Measurements from ENCODE around the gene RALA.
"Not testable (repeated sequence)": the region's sequence is repeated elsewhere in the genome, so short reads cannot be mapped to it uniquely, and the experiment has no call there.

RALA gene

DNA sequence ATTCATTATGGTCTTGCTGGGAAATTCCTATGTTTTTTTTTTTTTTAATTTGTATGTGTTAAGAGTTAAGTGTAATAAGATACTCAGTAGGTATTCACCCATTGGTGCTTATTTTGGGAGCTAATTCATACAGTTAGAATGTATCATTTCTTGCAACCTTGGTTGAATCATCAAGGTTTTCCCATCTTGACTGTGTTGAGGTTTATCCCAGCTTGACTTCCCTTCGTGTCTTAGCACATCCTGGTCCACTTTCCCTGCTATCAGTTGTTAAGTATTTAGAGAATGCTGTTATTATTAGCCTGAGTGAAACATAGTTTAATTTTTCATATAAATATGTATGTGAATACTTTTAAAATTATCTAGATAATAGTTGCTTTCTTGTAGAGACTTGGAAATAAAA, 20.8 kb downstream of the RALA start:
- DNase-seq (ENCODE audit: insufficient read length, low spot score) (no peak), FAIRE-seq (no peak)

DNA sequence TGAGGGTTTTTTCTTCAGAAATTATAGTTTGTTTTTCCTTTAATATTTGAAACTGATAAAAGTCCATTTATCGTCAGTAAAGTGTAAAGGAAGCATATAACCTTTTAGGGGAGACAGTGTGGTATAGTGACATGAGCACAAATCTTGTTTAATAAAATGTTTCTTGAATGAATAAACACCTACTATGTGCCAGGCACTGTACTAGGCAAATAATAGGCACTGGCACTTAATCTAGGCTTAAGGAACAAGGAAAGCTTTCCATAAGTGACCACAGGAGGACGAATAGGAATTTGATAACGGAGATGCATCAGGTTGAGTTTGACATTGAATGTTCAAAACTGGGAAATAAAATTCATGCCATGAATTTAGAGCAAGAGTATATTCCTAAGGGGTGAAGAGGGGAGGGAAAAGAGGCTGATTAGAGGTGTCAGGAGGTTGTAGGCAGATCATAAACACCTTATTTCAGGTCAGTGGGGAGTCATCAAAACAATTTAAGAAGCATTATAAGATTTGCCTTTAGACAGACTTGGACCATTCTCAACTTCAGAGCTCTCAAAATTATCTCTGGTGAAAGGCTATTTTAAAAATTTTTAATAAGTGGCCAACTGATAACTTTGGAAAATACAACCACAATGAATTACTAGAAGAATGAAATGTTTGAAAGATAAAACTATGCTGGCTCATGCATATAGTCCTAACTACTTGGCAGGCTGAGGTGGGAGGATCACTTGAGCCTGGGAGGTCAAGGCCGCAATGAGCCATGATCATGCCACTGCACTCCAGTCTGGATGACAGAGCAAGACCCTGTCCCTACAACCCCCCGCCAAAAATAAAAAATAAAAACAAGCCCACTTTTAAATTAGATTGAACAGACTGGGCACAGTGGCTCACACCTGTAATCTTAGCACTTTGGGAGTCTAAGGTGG, 22.4 kb downstream of the RALA start:
- FAIRE-seq (no peak), DNase-seq (ENCODE audit: insufficient read length, low spot score) (no peak)

DNA sequence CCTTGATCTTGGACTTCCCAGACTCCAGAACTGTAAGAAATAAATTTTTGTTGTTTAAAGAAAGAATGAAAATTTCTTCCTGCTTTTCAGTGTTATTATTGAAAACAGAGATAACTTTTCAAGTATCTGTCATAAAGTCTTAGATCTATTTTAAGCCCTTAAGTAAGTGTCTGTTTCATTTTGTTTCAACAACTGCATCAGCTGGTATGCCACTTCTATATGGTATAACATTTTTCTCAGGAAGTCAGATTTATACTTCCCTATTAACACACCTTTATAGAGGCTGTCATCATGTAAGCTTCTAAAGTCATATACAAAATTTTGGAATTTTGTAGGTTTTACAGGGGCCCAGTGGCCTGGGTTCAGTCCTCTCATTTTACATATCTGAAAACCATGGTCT, 24.4 kb downstream of the RALA start:
- no peak for FAIRE-seq
- DNase-seq (ENCODE audit: insufficient read length, low spot score) = no peak

DNA sequence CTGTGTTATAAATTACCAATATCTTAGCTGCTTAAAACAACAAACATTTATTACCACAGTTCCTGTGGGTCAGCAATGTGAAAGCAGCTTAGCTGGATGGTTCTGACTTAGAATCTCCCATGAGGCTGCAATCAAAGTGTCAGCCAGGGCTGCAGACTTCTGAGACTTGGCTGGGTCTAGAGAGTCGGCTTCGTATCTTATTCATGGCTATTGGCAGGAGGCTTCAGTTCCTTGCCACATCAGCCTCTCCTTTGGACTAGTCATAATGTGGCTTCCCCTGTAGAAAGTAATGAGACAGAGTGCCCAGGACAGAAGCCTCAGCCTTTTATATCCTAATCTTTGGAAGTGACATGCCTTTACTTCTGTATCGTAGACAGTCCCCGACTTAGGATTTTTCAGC, 27.3 kb downstream of the RALA start:
- FAIRE-seq = no peak
- DNase-seq (ENCODE audit: insufficient read length, low spot score) = no peak

DNA sequence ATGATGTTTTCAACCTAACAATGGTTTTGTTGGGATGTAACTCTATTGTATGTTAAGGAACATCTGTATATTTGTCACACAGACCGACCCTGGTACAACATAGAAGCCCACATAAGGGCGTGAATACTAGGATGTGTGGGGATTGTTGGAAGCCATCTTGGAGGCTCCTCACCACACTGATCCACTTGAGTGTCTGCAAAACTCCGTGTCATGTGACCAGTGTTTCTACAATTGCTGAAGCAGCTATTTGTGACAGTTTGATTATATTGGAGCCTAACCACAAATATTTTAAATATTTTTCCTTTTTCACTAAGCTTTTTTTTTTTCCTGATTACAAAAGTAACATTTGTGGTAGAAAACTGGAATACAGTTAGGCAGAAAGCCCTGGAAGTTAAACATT, 27.9 kb downstream of the RALA start:
- DNase-seq (ENCODE audit: insufficient read length, low spot score) (no peak), FAIRE-seq (no peak)

DNA sequence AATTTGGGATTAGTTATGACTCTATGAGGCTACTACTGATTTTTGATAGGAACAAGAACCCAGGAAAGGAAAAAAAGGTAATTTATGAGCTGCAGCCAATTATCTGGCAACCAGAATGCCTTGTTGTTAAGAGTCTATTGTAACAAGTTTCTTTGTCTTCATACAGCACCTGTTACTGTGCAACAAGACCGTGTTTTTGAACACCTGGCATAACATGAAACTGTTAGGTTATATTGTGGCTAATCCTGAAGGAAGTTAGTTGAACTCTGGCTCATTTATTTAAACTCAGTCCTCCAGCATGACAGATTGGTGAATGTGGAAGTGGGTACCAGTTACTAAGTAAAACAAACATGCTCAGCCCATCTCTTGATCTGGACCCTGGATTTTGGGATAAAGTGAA, 33.0 kb downstream of the RALA start:
- peak; percentile 31 for FAIRE-seq
- DNase-seq (ENCODE audit: insufficient read length, low spot score) = no peak

DNA sequence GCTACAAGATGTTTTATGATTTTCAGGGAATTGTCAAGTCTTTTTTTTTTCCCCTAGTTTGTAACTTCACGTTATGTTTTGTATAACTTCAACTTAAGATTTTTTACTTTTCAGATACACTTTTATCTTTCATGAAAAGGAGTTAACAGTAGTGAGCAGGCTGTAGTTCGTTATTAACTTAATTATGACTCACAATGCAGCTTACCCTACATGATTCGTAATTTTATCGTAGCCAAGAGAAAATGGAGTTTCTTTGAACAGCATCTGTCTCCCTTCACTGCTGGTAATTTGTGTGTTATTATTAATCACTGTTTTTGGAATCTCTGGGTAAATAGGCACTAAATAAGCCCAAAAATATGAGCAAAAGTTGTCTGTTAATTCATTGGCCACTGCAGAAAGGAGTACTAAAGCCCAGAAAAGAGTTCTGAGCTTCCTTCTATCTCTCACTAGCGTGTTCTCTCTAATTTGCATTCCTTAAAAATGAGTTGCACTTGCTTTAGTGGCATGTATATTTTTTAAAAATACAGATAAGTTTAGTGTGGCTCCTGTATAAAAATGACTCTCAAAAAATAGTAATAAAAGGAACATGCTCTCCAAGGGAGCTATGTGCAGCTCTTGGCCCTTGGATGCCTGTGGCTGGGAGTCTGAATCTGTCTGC, 36.1 kb downstream of the RALA start:
- FAIRE-seq = peak; percentile 68
- no peak for DNase-seq (ENCODE audit: insufficient read length, low spot score)

DNA sequence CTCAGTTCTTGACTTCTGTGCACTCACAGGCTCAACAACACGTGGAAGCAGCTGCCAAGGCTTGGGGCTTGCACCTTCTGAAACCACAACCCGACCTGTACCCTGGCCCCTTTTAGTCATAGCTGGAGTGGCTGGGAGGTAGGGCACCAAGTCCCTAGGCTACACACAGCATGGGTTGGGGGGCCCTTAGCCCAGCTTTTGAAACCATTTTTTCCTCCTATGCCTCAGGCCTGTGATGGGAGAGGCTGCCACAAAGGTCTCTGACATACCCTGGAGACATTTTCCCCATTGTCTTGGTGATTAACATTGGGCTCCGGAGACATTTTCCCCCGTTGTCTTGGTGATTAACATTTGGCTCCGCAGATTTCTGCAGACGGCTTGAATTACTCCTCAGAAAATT, 38.6 kb downstream of the RALA start:
- no peak for DNase-seq (ENCODE audit: insufficient read length, low spot score)
- no peak for FAIRE-seq

DNA sequence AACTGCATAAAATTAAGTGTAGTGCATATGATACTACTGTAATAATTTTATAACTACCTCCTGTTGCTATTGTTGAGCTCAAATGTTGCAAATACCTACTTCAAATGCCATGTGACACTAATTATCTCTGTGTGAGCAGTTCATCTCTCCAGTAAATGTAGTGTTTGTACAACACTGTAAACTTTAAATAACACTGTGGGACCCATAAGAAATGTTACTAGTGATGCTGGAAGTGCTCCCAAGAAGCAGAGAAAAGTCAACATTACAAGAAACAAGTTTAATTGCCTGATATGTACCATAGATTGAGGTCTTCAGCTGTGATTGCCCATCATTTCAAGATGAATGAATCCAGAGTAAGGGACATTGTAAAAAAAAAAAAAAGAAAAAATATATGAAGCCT, 39.9 kb downstream of the RALA start:
- DNase-seq (ENCODE audit: insufficient read length, low spot score) (no peak), FAIRE-seq (no peak)

DNA sequence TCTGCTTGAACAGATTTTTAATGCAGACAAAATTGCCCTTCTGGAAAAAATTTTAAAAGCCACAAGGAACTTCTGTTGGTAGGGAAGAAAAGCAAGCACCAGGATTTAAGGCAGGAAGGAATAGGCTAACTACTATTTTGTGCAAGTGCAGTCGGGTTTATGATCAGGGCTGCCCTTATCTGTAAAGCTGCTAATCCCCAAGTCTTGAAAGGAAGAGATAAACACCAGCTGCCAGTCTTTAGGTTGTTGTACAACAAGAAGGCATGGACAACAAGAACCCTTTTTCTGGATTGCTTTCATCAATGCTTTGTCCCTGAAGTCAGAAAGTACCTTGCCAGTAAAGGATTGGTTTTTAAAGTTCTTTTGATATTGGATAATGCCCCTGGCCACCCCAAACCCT, 40.7 kb downstream of the RALA start:
- FAIRE-seq (no peak), DNase-seq (ENCODE audit: insufficient read length, low spot score) (no peak)

DNA sequence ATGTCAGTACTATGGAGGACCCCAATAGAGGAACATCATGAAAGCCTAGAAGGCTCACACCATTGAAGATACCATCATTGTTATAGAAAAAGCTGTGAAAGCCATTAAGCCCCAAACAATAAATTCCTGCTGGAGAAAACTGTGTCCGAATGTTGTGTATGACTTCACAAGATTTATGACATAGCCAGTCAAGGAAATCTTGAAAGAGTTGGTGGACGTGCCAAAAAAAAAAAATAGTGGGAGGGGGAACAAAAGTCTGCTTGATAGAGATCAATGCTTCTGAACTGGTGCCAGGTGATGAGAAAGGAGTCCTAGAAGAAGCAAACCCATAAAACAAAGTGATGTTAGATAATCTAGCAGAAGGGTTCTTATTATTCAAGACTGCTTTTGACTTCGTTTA, 41.2 kb downstream of the RALA start:
- no peak for DNase-seq (ENCODE audit: insufficient read length, low spot score)
- no peak for FAIRE-seq

DNA sequence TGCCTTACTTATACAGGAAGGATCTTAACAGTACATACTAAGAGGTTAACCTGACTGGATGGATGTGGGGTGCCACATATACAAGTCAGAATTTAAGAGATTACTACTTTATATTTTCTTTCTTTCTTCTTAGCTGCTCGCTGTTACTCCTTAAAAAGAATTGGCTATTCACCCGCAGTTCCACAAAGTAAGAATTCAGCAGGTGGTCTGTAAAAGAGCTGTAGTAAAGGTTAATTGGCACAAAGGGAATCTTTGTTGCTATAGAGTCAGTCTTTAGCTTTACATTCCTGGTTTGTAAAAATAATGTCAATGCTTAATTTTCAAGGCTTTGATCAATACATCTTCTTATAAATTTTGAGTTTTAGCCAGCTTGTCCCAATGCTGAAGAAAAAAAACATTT, 43.2 kb downstream of the RALA start:
- peak; percentile 4 for FAIRE-seq

DNA sequence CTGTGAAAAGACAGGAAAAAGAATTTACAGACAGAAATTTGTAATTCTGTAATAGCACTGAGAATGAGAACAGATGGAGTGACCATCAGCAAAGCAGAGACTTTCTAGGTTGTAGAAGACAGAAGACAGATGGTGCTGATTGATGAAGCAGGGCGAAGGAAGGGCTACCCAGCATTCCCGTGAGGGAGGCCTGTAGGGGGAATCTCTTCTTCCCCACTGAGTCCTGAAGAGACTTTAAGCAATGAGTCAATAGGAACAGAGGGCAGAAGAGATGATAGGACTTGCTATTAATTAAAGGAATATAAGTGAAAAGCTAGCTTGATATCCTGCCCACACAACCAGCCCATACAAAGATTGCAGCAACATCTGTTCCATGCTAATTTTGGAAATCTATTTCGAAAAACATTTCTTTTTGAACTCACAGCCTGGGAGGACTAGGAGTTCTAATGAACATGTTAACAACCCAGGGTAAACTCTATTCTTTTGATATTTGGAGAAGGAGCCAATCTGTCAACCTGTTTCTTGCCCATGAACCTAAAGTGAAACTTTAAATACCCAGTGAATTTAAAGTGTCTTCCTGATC, 44.1 kb downstream of the RALA start:
- no peak for FAIRE-seq
- DNase-seq (ENCODE audit: insufficient read length, low spot score) = no peak

More for the DNA sequence above, 43.2 kb downstream of the RALA start:
- no peak for DNase-seq (ENCODE audit: insufficient read length, low spot score)

DNA sequence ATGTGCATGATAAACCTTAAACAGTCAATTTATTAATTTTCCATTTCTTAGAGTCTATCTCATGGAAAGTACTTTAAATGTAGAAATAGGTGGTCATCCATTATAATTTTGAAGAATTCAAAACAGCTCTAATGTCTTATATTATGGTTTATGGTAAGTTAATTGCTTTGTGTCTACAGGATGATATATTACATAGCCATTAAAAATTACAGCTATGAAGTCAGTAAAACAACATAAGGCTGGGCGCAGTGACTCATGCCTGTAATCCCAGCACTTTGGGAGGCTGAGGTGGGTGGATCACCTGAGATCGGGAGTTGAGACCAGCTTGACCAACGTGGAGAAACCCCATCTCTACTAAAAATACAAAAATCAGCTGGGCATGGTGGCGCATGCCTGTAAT, 44.9 kb downstream of the RALA start:
- not testable (repeated sequence) for DNase-seq (ENCODE audit: insufficient read length, low spot score); FAIRE-seq

DNA sequence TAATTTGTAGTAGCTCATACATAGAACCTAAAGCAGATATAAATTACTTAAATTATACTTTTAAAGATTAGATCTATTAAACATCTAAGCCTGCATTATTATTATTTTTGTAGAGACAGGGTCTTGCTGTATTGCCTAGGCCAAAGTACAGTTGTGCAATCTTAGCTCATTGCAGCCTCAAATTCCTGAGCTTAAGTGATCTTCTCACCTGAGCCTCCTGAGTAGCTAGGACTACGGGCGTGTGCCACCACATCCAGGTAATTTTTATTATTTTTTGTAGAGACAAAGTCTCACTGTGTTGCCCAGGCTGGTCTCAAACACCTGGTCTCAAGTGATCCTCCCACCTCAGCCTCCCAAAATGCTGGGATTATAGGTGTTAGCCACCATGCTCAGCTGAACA, 46.7 kb downstream of the RALA start:
- FAIRE-seq = no peak
- DNase-seq (ENCODE audit: insufficient read length, low spot score) = no peak

DNA sequence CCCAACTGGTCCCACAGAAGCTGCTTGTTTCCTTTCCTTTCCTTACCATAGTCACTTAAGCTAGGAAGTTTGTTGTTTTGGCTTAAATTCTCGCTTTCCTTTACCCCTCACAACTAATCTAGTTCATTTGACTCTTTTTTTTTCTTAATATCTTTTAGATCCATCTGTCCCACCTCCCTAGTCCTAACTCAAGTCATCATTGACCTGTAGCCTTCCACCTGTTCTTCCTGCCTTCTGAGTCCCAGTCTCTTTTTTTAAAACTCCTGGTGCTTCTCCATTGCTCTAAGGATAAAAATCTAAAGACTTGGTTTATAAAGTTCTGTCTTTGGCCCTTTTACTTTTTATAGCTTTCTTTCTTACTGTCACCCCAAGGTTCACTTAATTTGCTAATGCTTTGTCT, 47.6 kb downstream of the RALA start:
- no peak for FAIRE-seq
- no peak for DNase-seq (ENCODE audit: insufficient read length, low spot score)

DNA sequence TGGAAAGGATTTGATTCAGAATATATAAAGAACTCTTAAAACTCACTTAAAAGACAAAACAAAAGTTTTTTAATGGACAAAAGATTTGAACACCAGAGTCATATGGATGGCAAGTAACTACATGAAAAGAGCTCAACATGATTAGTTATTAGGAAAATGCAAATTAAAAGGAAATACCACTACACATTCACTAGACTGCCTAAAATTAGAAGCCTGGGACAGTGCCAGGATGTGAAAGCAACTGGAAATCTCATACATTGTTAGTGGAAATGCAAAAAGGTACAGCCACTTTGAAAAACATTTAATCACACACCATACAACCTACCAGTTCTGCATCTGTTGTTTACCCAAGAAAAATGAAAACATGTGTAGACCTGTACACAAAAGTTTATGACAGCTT, 48.8 kb downstream of the RALA start:
- FAIRE-seq (no peak), DNase-seq (ENCODE audit: insufficient read length, low spot score) (no peak)

DNA sequence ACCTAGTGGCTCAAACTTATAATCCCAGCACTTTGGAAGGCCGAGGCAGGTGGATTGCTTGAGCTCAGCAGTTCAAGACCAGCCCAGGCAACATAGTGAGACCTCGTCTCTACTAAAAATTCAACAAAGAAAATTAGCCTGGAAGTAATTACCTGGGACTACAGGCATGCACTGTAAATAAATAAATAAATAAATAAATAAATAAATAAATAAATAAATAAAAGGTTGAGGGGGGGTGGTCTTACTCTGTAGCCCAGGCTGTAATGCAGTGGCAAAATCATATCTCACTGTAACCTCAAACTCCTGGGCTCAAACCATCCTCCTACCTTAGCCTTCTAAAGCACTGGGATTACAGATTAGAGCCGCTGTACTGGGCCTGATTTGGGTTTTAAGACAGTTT, 50.5 kb downstream of the RALA start:
- no peak for DNase-seq (ENCODE audit: insufficient read length, low spot score)
- FAIRE-seq = no peak

DNA sequence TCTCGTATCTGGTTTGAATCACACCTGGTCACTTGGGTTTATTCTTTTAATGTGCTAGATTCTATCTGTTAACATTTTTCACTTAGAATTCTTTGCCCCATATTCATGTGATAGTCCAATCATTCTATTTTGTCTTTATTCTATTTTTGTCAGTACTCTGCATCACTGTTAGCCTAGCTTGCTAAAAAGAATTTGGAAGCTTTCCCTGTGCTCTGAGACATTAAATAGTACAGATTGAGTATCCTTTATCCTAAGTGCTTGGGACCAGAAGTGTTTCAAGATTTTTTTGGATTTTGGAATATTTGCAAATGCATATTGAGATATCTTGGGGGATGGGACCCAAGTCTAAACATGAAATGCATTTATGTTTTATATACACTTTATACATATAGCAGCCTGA, 51.0 kb downstream of the RALA start:
- FAIRE-seq (no peak), DNase-seq (ENCODE audit: insufficient read length, low spot score) (no peak)

DNA sequence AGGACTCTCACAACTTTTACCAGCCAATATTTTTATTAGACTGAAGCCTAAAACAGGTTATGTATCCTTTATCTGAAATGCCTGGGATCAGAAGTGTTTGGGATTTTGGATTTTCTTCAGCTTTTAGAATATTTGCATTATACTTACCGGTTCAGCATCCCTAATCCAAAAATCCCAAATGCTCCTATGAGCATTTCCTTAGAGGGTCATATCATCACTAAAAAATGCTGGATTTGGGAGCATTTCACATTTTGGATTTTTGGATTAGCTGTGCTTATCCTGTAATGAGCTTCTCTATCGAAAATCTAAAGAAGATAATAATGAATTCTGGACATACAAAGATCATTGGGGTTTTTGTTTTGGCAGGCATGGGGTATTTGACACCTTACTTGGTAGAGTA, 53.0 kb downstream of the RALA start:
- DNase-seq (ENCODE audit: insufficient read length, low spot score) (no peak), FAIRE-seq (no peak)

DNA sequence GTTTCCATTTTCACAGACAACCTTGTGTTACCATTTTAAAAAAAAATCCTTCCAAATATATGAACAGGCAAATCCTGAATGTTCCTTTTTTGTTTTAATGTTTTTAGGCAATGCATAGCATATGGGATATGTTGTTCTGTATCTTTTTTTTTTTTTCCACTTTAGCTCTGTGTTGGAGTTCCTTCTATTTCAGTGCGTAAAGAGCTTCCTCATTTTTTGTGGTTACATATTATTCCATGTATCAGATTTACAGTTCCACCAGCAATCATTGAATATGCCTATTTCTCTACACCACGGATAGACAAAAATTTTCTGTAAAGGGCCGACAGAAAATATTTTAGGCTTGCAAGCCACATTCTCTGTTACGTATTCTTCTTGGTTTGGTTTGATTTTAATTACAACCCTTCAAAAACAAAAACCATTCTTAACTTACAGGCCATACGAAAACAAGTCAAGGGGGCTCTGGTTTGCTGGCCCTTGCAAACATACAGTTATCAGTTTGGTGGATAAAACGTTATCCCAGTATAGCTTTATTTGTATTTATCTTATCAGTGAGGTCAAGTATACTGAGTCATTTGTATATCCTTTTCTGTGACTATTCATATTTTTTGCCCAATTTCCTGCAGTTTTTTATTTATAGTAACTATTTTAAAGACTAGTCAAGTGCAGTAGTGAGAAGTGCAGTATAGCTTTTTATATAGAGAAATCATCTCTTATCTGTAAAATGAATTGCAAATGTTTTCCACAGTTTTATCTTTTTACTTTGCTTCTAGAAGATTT, 55.7 kb downstream of the RALA start:
- FAIRE-seq = no peak
- no peak for DNase-seq (ENCODE audit: insufficient read length, low spot score)
